K562 (cell line): ENCODE measurements around the gene ASPHD2. TPM values are rescaled to one million over a fixed set of nuclear protein-coding genes. Genes with fewer than 3 reads are reported as not detected.

Experiments used
- ATAC-seq: fragments of 200-7000 bp; cut with Tn5 transposase; 3 replicates; pipeline ENCODE4 v1.9.1; 2020; ENCODE audit warnings: moderate library complexity
- BruUV-seq: library from RNA; stranded (reverse); fragments of 400-500 nt; replicated peaks from 2 replicates; lab custom pipeline; 2021; lab: Mats Ljungman, UMichigan
- CTCF ChIA-PET: fragments of 300-600 bp; formaldehyde crosslinking; extraction: SDS; loops from one replicate; lab custom pipeline; 2021; ENCODE audit warnings: low intra/inter-chr PET ratio; lab: Yijun Ruan, JAX
- POLR2A ChIA-PET: fragments of 300-600, 350-650 bp; sonication (Branson Sonifier 250); formaldehyde crosslinking; extraction: SDS; loops from one replicate; lab custom pipeline; 2021; ENCODE audit warnings: antibody characterized with exemption, inconsistent platforms; lab: Yijun Ruan, JAX
- DNase-seq, 4 experiments: peaks; one replicate each; pipeline versions ENCODE4 v3.0.0 to v3.0.0-alpha.2; 2011 to 2018; ENCODE audit warnings: low spot score in 3 of 4, mixed read lengths in 3 of 4; ENCODE audit errors: extremely low read depth in 1 of 4
- FAIRE-seq: peaks from 2 replicates; lab custom pipeline; 2011; peaks lifted over from hg19 to GRCh38; lab: Jason Lieb, UNC
- H2AFZ ChIP-seq: 2 replicates; pipeline ENCODE4 v1.6.0; 2011; ENCODE audit warnings: low read depth, low read length, control low read depth, inconsistent platforms
- H3K27ac ChIP-seq: fragments of 200-600 bp; 3 replicates; pipeline ENCODE4 v1.8.0; 2011; ENCODE audit warnings: low read depth, mild to moderate bottlenecking, control low read depth, inconsistent platforms, low read length, moderate library complexity, mixed read lengths; ENCODE audit errors: extremely low read depth
- H3K27me3 ChIP-seq, 2 experiments: fragments of 300-600 bp in 1 of 2; 2 replicates in 1 of 2; 3 replicates in 1 of 2; pipeline versions ENCODE4 v1.6.0 to v1.8.0; 2011; ENCODE audit warnings: inconsistent platforms in 2 of 2, low read length in 2 of 2, mild to moderate bottlenecking in 1 of 2, mixed read lengths in 1 of 2, moderate library complexity in 1 of 2; ENCODE audit not compliant: control insufficient read depth in 2 of 2, insufficient read depth in 2 of 2
- H3K36me3 ChIP-seq: fragments of 300-600 bp; 3 replicates; pipeline ENCODE4 v1.8.0; 2011; ENCODE audit warnings: mild to moderate bottlenecking, low read length, inconsistent platforms; ENCODE audit not compliant: control insufficient read depth, insufficient read depth
- H3K4me1 ChIP-seq, 2 experiments: fragments of 200-600 bp in 1 of 2; replicated peaks in 1 of 2; 2 replicates in 1 of 2; 3 replicates in 1 of 2; pipeline versions ENCODE4 v1.5.1 to v1.8.0; 2011; ENCODE audit warnings: inconsistent platforms in 2 of 2, low read length in 2 of 2, mild to moderate bottlenecking in 1 of 2, mixed read lengths in 1 of 2, moderate library complexity in 1 of 2; ENCODE audit not compliant: control insufficient read depth in 2 of 2, insufficient read depth in 2 of 2
- H3K4me2 ChIP-seq: 2 replicates; pipeline ENCODE4 v1.6.1; 2011; ENCODE audit warnings: low read length, control low read depth, inconsistent platforms, mixed read lengths; ENCODE audit not compliant: insufficient read depth
- H3K4me3 ChIP-seq: fragments of 200-600 bp; sonication (generic), shearing (Covaris generic); 2 replicates; pipeline ENCODE4 v1.5.1; 2016; ENCODE audit warnings: control low read depth, inconsistent platforms
- H3K79me2 ChIP-seq: fragments of 200-600 bp; 3 replicates; pipeline ENCODE4 v1.8.0; 2011; ENCODE audit warnings: low read length, inconsistent platforms; ENCODE audit not compliant: control insufficient read depth, insufficient read depth
- H3K9ac ChIP-seq, 2 experiments: 2 replicates each; pipeline versions ENCODE4 v1.6.0 to v1.6.1; 2011; ENCODE audit warnings: low read depth in 2 of 2, low read length in 2 of 2, control low read depth in 1 of 2, inconsistent platforms in 1 of 2, mild to moderate bottlenecking in 1 of 2, mixed read lengths in 1 of 2; ENCODE audit not compliant: insufficient read depth in 1 of 2
- H3K9me1 ChIP-seq: one replicate; pipeline ENCODE4 v1.6.0; 2011; ENCODE audit warnings: inconsistent platforms, mild to moderate bottlenecking, low read length, moderate library complexity; ENCODE audit not compliant: control insufficient read depth, insufficient read depth
- H3K9me3 ChIP-seq: replicated peaks from 2 replicates; pipeline ENCODE4 v1.5.1; 2011; ENCODE audit warnings: low read depth, low read length, inconsistent platforms; ENCODE audit not compliant: control insufficient read depth, insufficient read depth
- H4K20me1 ChIP-seq: replicated peaks from 2 replicates; pipeline ENCODE4 v1.6.1; 2011; ENCODE audit warnings: low read length, inconsistent platforms, mixed read lengths; ENCODE audit not compliant: control insufficient read depth, insufficient read depth
- CTCFL ChIP-seq: IDR thresholded peaks from 2 replicates; pipeline ENCODE4 v1.6.1; 2011; ENCODE audit warnings: borderline replicate concordance, low read depth, mild to moderate bottlenecking, moderate library complexity, low read length; ENCODE audit not compliant: insufficient read depth, poor library complexity, severe bottlenecking
- CXXC5 ChIP-seq: fragments of 250-450 bp; sonication (Bioruptor Pico); IDR thresholded peaks from 2 replicates; pipeline ENCODE4 v1.8.0; 2022; ENCODE audit warnings: inconsistent platforms, mild to moderate bottlenecking, moderate library complexity
- GABPB1 ChIP-seq: sonication (generic); formaldehyde crosslinking; IDR thresholded peaks from 2 replicates; pipeline ENCODE4 v1.8.0; 2022; ENCODE audit warnings: mild to moderate bottlenecking, missing genetic modification reagents
- NELFE ChIP-seq: IDR thresholded peaks from 2 replicates; pipeline ENCODE4 v1.6.1; 2011; ENCODE audit warnings: mild to moderate bottlenecking; ENCODE audit not compliant: insufficient read depth, insufficient read length
- RUNX1 ChIP-seq: sonication (generic); IDR thresholded peaks from 2 replicates; pipeline ENCODE4 v1.6.1; 2016; ENCODE audit warnings: antibody characterized with exemption, low read depth
- SLC30A9 ChIP-seq: fragments of 250-450 bp; sonication (Bioruptor Pico); IDR thresholded peaks from 2 replicates; pipeline ENCODE4 v1.8.0; 2022; ENCODE audit warnings: mild to moderate bottlenecking, moderate library complexity
- SRSF7 ChIP-seq: fragments of 200-400 bp; formaldehyde crosslinking; optimal IDR thresholded peaks from 2 replicates; pipeline ENCODE3; 2017; ENCODE audit warnings: mild to moderate bottlenecking, low read depth, low read length
- WGBS: fragments of 100-300 bp; shearing (Covaris generic); methylation state at CpG from one replicate; pipeline ENCODE4 v1.1.6; 2016; ENCODE audit warnings: low coverage, mixed read lengths; ENCODE audit not compliant: insufficient coverage; ENCODE audit errors: missing lambda C conversion rate; 5-methylcytosine and 5-hydroxymethylcytosine counted together
- in situ Hi-C: fragments of 300-500 bp; cut with MboI; formaldehyde crosslinking; loops from 4 replicates; pipeline ENCODE4 v1.15.0; 2018; ENCODE audit warnings: inconsistent platforms, mixed read lengths
- intact Hi-C: fragments of 100-400 bp; cut with micrococcal nuclease; formaldehyde crosslinking; loops from 2 replicates; pipeline ENCODE4 v1.14.2; 2022
- polyA plus RNA-seq, 8 experiments: library from polyadenylated mRNA; depleted of rRNA in 4 of 8; stranded (reverse) in 5 of 8; unstranded in 3 of 8; fragments of >200 nt; fragmentation: Nextera tagmentation in 2 of 8; fragmentation: Illumina TruSeq in 1 of 8; extraction: Ambion mirVana in 2 of 8; extraction: Trizol in 1 of 8; gene quantifications; 2 replicates each; pipeline versions ENCODE4 v1.2.1 to v1.2.3, GENCODE V29; 2011 to 2014; ENCODE audit warnings: inconsistent platforms in 1 of 8, missing spikeins in 1 of 8
- total RNA-seq, 7 experiments: library from RNA; depleted of rRNA in 6 of 7; stranded (reverse); fragments of >200 nt in 6 of 7; fragmentation: Illumina TruSeq in 2 of 7; extraction: Trizol in 2 of 7; gene quantifications; 2 replicates each; pipeline versions ENCODE4 v1.2.1 to v1.2.3, GENCODE V29; 2011 to 2021; ENCODE audit warnings: low replicate concordance in 1 of 7
- TF ChIP-seq, protein P1 (sequence below), 2 experiments: IDR thresholded peaks in 1 of 2; conservative IDR thresholded peaks in 1 of 2; 2 replicates each; pipeline ENCODE4 v1.6.1; 2016; ENCODE audit warnings: low read depth in 2 of 2, mild to moderate bottlenecking in 1 of 2, missing compliant biosample characterization in 1 of 2, missing genetic modification characterization in 1 of 2, moderate library complexity in 1 of 2

The ASPHD2 gene
- total and polyA plus RNA-seq, 9 of the 15 experiments (the other 6 are each of a cell fraction or from before 2014, with no cell fraction given): 0.18 to 0.64 (median 0.36) TPM

DNA sequence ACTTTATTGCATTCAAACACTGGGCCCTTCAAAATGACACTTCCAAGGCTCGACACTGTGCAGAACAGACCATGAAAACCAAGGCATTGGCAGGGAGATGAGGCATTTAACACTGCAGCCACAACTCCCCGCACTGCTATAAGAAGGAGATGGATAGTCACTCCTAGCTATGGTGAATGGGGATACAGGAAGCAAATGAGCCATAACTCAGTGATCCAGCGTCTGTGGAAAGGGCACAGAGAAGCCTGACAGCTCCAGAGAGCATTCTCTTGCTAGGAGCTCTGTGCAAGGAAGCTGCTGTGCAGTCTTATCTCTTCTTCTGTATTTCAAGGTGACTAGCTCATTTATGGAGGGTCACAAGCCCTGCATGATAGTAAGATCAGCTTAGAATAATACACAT is 33.6 kb downstream of the ASPHD2 start:
- Histone ChIP-seq H3K27me3 (no peaks in the 10 kb centered on the region), H3K9me3 (no peaks in the 10 kb centered on the region), H2AFZ (no peak overlapping the region), H3K4me1 (peaks cover 0 to 5% of the 10 kb centered on the region in 2 experiments; a peak in 3 of 5 replicates), H3K9ac (no peak overlapping the region), H3K79me2 (peaks cover 11% of the 10 kb centered on the region; the same call in 1 of the 3 replicates), H3K36me3 (peaks cover 92% of the 10 kb centered on the region; the same call in 2 of the 3 replicates), H3K9me1 (no peaks in the 10 kb centered on the region), H4K20me1 (no peaks in the 10 kb centered on the region; the same call in 1 of the 2 replicates), H3K4me2 (no peak overlapping the region), H3K27ac (no peak overlapping the region), H3K4me3 (no peak overlapping the region)
- intact Hi-C loops (no loop called here), in situ Hi-C loops (loop anchor here (5.0 kb wide), 1 partner anchor 60 kb away; no protein-coding TSS in a partner anchor)
- no peak for DNase-seq
- FAIRE-seq: no peak
- TF ChIP-seq, protein P1, sequence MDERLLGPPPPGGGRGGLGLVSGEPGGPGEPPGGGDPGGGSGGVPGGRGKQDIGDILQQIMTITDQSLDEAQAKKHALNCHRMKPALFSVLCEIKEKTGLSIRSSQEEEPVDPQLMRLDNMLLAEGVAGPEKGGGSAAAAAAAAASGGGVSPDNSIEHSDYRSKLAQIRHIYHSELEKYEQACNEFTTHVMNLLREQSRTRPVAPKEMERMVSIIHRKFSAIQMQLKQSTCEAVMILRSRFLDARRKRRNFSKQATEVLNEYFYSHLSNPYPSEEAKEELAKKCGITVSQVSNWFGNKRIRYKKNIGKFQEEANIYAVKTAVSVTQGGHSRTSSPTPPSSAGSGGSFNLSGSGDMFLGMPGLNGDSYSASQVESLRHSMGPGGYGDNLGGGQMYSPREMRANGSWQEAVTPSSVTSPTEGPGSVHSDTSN (CRISPR knock-in tag; IDR thresholded peaks at IDR 0.05; ENCODE audit: low read depth): no peak
- TF ChIP-seq, protein P1 (tag; conservative IDR thresholded peaks at IDR 0.05; ENCODE audit: low read depth): no peak
- TF ChIP-seq SRSF7: no peak
- no peak for TF ChIP-seq SLC30A9
- TF ChIP-seq GABPB1 (CRISPR knock-in tag): no peak
- no peak for TF ChIP-seq NELFE
- no peak for TF ChIP-seq RUNX1
- TF ChIP-seq CXXC5: no peak
- TF ChIP-seq CTCFL: no peak
- ChIA-PET CTCF (no interaction called here), POLR2A (interaction anchor here (0.5 kb wide), 1 partner anchor 50 kb away, joined by 3 read pairs; no protein-coding TSS in a partner anchor)
- no peak for ATAC-seq
- BruUV-seq: no TSS peak
- WGBS: 59% methylated on average over 3 of the region's 3 CpGs
